Stomach (tissue), 9 donors: ENCODE measurements around the gene MRPL18. TPM values are rescaled to one million over a fixed set of nuclear protein-coding genes. Genes with fewer than 3 reads are reported as not detected.

Source experiments
- DNase-seq, 2 donors: peaks; one replicate each; pipeline versions ENCODE4 v3.0.0 to v3.0.0-alpha.2; 2013 to 2019
- H3K27ac ChIP-seq, 5 donors: fragments of 200-600 bp in 4 of 5; sonication (generic) in 4 of 5; one replicate each; pipeline ENCODE4 v1.5.1; 2013 to 2019; ENCODE audit warnings: mild to moderate bottlenecking in 1 of 5, moderate library complexity in 1 of 5
- H3K27me3 ChIP-seq, 3 donors: fragments of 200-600 bp; sonication (generic); one replicate each; pipeline ENCODE4 v1.5.1; 2017 to 2019; ENCODE audit warnings: mixed run types in 1 of 3
- H3K36me3 ChIP-seq, 4 donors: fragments of 200-600 bp; sonication (generic); 1 replicate in 3 of 4; 2 replicates in 1 of 4; pipeline ENCODE4 v1.5.1; 2016 to 2019
- H3K4me1 ChIP-seq, 4 donors: fragments of 200-600 bp; sonication (generic); one replicate each; pipeline ENCODE4 v1.5.1; 2016 to 2019
- H3K4me3 ChIP-seq, 4 donors: fragments of 200-600 bp; sonication (generic) in 3 of 4; one replicate each; pipeline ENCODE4 v1.5.1; 2016 to 2019; ENCODE audit warnings: mild to moderate bottlenecking in 1 of 4
- H3K9me3 ChIP-seq, 4 donors: fragments of 200-600 bp; sonication (generic); one replicate each; pipeline ENCODE4 v1.5.1; 2016 to 2019
- EP300 ChIP-seq: sonication (generic); formaldehyde crosslinking; IDR thresholded peaks from one replicate; pipeline ENCODE4 v1.6.1; 2017; ENCODE audit warnings: antibody characterized with exemption
- POLR2A ChIP-seq, 4 donors: fragments of 450-650 bp; IDR thresholded peaks; one replicate each; pipeline ENCODE4 v1.6.1; 2016; ENCODE audit warnings: antibody characterized with exemption in 4 of 4, control low read depth in 2 of 4, mild to moderate bottlenecking in 1 of 4, moderate library complexity in 1 of 4
- POLR2AphosphoS5 ChIP-seq, 3 donors: sonication (generic); formaldehyde crosslinking; IDR thresholded peaks; one replicate each; pipeline ENCODE4 v1.6.1; 2016; ENCODE audit warnings: antibody characterized with exemption in 3 of 3
- WGBS, 5 donors: extraction: QIAGEN DNeasy Blood & Tissue Kit in 3 of 5; methylation state at CpG; one replicate each; pipeline versions ENCODE4 v1.1.5 to v1.1.7; 2013 to 2018; 5-methylcytosine and 5-hydroxymethylcytosine counted together
- intact Hi-C: fragments of 100-400 bp; cut with DNase I; formaldehyde crosslinking; loops from one replicate; pipeline ENCODE4 v1.15.1; 2023; ENCODE audit warnings: low total_unique reads
- polyA plus RNA-seq, 3 donors: library from polyadenylated mRNA; stranded (reverse); fragments of 200-250 nt; gene quantifications; one replicate each; pipeline ENCODE4 v1.2.3, GENCODE V29; 2013
- total RNA-seq, 5 donors: library from RNA; depleted of rRNA; stranded (reverse); fragments of >200 nt; gene quantifications; one replicate each; pipeline versions ENCODE4 v1.1.0 to v1.2.3, GENCODE V29; 2014 to 2016
- TF ChIP-seq, protein P1 (sequence below), 7 experiments: fragments of 450-650 bp in 4 of 7; fragments of 200-600 bp in 3 of 7; sonication (generic) in 3 of 7; IDR thresholded peaks; one replicate each; pipeline ENCODE4 v1.5.1; 2016 to 2019; ENCODE audit warnings: antibody characterized with exemption in 7 of 7, control low read depth in 2 of 7, mild to moderate bottlenecking in 1 of 7
- donor health status: healthy with polysubstance abuse.
- donor health status: Bipolar disorder and iron deficiency.
- donor health status: healthy.

Gene MRPL18
- total and polyA plus RNA-seq, 8 donors, result 3.6 to 105 (median 67.3) TPM

DNA sequence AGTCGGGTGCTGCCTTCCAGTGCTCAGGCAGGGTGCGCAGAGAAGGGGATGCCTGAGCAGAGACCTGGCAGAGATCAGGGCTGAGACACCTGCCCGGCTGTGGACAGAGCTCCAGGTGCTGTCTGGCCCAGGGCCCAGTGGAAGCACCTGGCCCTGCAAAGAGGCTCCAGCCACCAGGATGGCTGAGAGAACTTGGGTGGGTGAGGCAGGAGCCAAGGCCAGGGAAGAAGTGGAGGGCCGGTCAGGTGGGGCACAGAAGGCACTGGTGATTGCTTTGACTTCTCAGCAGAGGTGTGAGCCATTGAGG lies 41.1 kb downstream of the MRPL18 start:
- Histone ChIP-seq H3K36me3 (no peaks in the 10 kb centered on the region), H3K27ac (no peak overlapping the region), H3K4me1 (no peaks in the 10 kb centered on the region), H3K9me3 (no peaks in the 10 kb centered on the region), H3K4me3 (no peak overlapping the region), H3K27me3 (peaks cover 0 to 4% (median 0%) of the 10 kb centered on the region in 3 donors)
- TF ChIP-seq, protein P1, sequence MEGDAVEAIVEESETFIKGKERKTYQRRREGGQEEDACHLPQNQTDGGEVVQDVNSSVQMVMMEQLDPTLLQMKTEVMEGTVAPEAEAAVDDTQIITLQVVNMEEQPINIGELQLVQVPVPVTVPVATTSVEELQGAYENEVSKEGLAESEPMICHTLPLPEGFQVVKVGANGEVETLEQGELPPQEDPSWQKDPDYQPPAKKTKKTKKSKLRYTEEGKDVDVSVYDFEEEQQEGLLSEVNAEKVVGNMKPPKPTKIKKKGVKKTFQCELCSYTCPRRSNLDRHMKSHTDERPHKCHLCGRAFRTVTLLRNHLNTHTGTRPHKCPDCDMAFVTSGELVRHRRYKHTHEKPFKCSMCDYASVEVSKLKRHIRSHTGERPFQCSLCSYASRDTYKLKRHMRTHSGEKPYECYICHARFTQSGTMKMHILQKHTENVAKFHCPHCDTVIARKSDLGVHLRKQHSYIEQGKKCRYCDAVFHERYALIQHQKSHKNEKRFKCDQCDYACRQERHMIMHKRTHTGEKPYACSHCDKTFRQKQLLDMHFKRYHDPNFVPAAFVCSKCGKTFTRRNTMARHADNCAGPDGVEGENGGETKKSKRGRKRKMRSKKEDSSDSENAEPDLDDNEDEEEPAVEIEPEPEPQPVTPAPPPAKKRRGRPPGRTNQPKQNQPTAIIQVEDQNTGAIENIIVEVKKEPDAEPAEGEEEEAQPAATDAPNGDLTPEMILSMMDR (IDR thresholded peaks at IDR 0.05), result no peak
- TF ChIP-seq POLR2AphosphoS5 (IDR thresholded peaks at IDR 0.05) (no peak), POLR2A (IDR thresholded peaks at IDR 0.05) (no peak), EP300 (no peak)
- intact Hi-C loops, result no loop called here
- 54 to 76% (median 60%) methylated on average over 3 to 4 of the region's 4 CpGs for WGBS, 5 donors
- peak; percentile 17 to 28 for DNase-seq

DNA sequence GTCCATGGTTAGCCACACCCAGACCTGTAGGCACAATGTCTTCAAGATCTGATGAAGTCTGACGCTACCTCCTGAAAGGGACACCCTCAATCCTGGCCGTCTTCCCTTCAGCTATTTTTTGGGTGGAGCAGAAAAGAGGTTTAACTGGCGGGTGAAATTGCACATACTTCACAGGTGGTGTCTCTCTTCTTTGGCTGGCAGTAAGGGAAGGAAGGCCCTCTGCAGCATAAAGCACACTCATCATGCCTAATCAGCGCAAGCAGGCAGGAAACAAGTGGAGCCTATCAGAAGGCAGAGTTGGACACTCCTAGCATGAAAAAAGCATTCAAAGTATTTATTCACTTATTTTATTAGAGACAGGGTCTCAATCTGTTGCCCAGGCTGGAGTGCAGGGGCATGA lies 42.7 kb downstream of the MRPL18 start:
- Histone ChIP-seq H3K36me3 (no peaks in the 10 kb centered on the region), H3K9me3 (no peaks in the 10 kb centered on the region), H3K4me1 (no peaks in the 10 kb centered on the region), H3K27me3 (peaks cover 0 to 8% (median 0%) of the 10 kb centered on the region in 3 donors), H3K27ac (no peak overlapping the region), H3K4me3 (no peak overlapping the region)
- 69 to 79% (median 72%) methylated on average over 4 of the region's 4 CpGs for WGBS, 5 donors
- TF ChIP-seq POLR2A (IDR thresholded peaks at IDR 0.05) (no peak), EP300 (no peak)
- intact Hi-C loops, result no loop called here
- DNase-seq, result peak in 1 of 2 donors; percentile 21

DNA sequence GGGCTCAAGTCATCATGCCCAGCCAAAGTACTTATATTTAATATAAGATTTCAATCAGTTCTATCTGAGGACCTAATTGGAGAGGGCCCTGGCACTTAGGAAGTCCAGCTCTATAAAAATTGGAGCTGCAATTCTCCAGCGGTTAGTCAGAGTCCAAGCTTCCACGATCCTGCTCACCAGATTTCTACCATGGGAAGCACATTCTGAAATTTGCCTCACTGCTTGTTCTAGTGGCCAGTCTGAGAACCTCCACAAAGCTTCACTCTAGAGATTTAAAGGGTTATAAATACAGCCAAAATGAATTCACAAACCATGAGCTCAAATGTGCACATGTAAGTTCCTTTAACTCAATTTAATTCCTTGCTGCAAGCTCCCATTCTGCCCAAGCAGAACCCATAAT lies 43.3 kb downstream of the MRPL18 start:
- H3K9me3 ChIP-seq, result no peaks in the 10 kb centered on the region
- peaks cover 0 to 8% (median 0%) of the 10 kb centered on the region in 3 donors for H3K27me3 ChIP-seq
- intact Hi-C loops, result no loop called here
- no peak overlapping the region for H3K4me3 ChIP-seq
- no peak for DNase-seq
- 75 to 90% (median 85%) methylated on average over 2 of the region's 2 CpGs for WGBS, 5 donors
- no peaks in the 10 kb centered on the region for H3K36me3 ChIP-seq
- no peaks in the 10 kb centered on the region for H3K4me1 ChIP-seq
- H3K27ac ChIP-seq, result no peak overlapping the region
- TF ChIP-seq POLR2AphosphoS5 (IDR thresholded peaks at IDR 0.05) (no peak), POLR2A (IDR thresholded peaks at IDR 0.05) (no peak), EP300 (no peak)
- TF ChIP-seq, protein P1 (IDR thresholded peaks at IDR 0.05), result no peak

- Histone ChIP-seq H3K9me3 (no peaks in the 10 kb centered on the region), H3K4me1 (no peaks in the 10 kb centered on the region), H3K27ac (no peak overlapping the region), H3K4me3 (no peak overlapping the region), H3K27me3 (peaks cover 0 to 8% (median 0%) of the 10 kb centered on the region in 3 donors), H3K36me3 (no peaks in the 10 kb centered on the region)
- intact Hi-C loops, result no loop called here
- TF ChIP-seq POLR2A (IDR thresholded peaks at IDR 0.05), result no peak
- TF ChIP-seq, protein P1 (IDR thresholded peaks at IDR 0.05), result no peak
- TF ChIP-seq POLR2AphosphoS5 (IDR thresholded peaks at IDR 0.05), result no peak
- no peak for TF ChIP-seq EP300
- DNase-seq, result no peak
- 84 to 94% (median 91%) methylated on average over 5 of the region's 5 CpGs for whole genome bisulfite sequencing, 5 donors
Observed at GRCh38 chr6:159833997-159834603, 43.8 kb downstream of the MRPL18 start.

GRCh38 chr6:159836718-159837490 lies 46.6 kb downstream of the MRPL18 start:
- Histone ChIP-seq H3K9me3 (no peaks in the 10 kb centered on the region), H3K27ac (no peak overlapping the region), H3K27me3 (peaks cover 0 to 4% (median 0%) of the 10 kb centered on the region in 3 donors), H3K4me3 (no peak overlapping the region), H3K36me3 (no peaks in the 10 kb centered on the region), H3K4me1 (no peaks in the 10 kb centered on the region)
- TF ChIP-seq POLR2A (IDR thresholded peaks at IDR 0.05) (no peak), POLR2AphosphoS5 (IDR thresholded peaks at IDR 0.05) (no peak), EP300 (no peak)
- TF ChIP-seq, protein P1 (IDR thresholded peaks at IDR 0.05), result no peak
- 82 to 92% (median 88%) methylated on average over 29 of the region's 29 CpGs for WGBS, 5 donors
- no peak for DNase-seq
- intact Hi-C loops, result no loop called here
